ENCODE results near the gene TPD52L1.

DNA sequence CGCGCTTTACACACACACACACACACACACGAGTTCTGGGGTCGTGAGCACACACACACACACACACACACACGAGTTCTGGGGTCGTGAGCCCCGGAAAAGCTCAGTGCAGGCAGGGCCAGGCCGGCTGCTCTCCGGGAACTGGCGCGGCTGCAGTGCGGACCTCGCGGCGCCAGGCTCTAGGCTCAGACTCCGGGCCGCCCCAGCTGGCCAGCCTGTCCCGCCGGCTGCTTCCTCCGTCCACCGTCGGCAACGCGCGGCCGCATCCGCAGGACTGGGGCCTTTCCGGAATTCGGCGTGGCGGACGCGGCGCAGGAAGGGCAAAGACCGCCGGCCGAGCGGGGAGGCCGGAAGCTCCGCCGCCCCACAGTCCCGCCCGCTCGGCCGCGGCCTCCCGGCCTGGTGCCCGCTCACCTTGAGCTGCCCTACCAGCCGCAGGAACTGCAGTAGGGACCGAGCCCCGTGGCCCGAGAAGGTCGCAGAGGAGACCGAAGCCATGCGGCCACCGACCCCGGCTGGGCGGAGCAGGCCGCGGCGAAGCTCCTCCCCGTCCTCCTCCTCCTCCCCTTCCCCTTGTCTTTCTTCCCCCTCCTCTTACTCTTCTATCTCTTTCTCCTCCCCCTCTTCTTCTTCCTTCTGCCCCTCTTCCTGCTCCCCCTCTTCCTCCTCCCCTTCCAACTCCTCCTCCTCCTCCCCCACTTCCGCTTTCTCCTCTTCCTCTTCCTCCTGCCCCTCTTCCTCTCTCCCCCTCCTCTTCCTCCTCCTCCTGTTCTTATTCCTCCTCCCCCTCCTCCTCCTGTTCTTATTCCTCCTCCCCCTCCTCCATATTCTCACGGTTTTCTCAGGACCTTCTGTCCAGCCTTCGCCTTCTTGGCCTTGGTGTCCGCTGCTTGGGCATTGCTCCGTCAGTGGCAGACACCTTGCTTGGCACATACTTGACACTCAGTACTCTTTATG is 148.1 kb downstream of the TPD52L1 start, which contains the start of gene HDDC2:
- TF ChIP-seq CTCF (IDR thresholded peaks at IDR 0.05; ENCODE audit: low read depth, low read length) (no peak), EZH2phosphoT487 (IDR thresholded peaks at IDR 0.05; ENCODE audit: low read depth) (no peak)

All from OCI-LY3 (cell line).